ENCODE data around the gene P2RY2.

P2RY2 gene

DNA sequence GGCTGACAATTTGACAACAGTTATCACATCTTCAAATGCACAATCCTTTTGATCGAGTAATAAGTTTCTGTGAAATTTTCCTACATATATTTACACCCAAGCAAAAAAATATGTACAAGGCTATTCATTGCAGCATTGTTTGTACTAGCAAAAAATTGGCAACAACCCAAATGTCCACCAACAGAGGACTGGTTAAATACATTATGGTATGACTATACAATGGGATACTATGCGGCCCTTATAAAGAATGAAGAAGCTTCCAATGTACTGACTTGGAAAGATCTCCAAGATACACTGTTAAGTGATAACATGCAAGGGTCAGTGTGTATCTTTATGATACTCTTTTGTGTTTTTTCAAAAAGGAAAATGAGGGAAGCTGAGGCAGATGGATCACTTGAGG lies 8.2 kb upstream of the P2RY2 start:
- DNase-seq, result no peak

DNA sequence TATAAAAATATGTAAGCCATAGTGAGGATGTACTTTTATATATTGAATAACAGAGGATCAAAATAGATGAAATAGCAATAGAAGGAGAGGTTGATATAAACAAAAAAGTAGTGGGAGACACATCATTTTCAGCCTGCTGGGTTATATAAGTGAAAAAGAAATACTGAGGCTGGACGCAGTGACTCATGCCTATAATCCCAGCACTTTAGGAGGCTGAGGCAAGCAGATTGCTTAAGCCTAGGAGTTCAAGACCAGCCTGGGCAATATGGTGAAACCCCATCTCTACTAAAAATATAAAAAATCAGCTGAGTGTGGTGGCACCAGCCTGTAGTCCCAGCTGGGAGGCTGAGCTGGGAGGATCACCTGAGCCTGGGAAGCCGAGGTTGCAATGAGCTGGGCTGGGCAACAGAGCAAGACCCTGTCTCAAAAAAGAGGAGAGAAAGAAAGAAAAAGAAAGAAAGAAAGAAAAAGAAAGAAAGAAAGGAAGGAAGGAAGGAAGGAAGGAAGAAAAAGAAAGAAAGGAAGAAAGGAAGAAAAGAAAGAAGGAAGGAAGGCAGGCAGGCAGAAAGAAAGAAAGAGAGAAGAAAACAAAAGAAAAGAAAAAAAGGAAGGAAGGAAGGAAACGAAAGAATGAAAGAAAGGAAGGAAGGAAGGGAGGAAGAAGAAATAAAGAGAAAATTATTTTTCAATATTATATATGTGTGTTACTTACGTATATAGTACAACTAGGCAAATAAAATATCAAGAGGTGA lies 7.0 kb upstream of the P2RY2 start:
- DNase-seq, result no peak

DNA sequence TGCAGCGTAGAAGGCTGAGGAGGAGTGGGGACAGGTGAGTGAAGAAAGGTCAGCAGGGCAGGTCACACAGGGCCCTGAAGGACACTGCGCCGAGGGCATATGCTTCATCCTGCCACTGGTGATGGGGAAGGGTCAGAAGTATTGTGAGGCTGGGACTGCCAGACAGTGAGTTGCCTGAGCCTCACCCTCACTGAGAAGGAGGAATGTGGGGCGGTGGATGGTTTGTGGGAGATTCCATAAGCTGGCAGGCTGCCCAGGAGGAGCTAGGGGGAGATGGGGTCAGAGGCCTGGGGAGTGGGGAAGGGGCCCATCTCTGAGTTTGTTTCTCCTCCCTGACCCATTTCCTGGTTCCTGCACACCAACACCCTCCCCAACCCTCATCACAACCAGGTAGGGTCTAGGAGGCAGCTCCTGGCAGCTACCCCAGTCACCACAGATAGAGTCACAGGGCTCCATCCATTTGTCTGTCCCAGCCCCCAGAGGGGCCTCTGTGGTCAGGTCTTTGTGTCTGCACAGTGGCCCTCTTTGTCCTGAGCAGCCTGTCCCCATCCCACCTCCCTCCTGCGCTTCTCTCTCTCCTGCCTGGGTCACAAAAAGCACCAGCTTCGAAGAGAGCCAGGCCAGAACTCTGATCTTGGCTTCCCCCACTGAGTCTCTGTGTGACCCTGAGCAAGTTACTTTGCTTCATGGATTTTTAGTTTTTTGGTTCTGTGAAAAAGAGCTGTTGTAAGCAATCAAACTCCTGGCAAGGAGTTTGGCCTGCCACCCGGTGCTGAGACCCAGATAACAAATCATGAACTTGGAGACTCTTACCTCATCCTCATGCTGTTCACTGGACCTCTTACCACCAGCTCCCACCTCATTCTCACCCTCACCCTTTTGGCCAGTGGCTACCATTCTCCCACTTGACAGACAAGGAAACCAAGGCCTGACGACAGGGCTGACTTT lies 4.6 kb upstream of the P2RY2 start:
- no peak for DNase-seq

DNA sequence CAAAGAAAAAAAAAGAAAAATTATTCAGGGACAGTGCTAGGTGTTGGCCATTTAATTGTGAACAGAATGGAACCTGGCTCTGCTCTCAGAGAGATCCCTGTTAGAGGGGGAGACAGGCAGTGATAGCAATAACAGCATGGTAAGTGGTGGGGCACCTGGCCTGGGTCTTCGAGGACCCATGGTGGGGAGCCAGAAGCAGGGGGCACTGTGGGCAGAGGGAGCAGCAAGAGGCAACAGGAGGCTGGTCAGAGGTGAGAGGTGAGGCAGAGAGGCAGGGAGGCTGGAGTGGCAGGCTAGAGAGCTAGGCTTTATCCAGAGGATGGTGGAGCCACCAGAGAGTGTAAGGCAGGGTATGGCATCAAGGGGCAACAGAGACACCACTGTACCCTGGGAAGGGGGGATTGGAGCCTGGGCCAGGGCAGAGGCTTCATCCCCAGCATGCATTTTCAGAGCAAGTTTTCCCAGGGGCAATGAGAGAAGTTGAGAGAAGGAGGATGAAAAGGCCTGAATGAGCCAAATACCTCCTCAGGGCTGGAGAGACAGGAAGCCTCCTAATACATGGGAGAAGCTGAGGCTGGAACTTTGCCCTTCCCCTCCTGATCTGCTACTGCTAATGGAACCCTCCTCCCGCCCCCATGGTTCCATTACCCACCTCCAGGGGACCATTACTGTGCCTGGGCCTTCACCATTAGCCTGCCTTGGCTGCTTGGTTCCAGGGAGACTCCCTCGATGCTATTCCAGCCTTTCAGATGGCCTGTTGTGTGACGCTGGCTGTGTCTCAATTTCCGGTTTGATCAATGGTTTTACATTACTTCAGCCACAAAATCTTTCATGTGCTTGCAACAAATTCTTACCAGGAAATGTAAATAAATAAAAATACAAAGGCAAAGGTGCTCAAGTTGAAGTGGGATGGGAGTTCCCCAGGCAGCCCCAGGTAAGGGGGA lies 2.6 kb upstream of the P2RY2 start:
- DNase-seq, result no peak

DNA sequence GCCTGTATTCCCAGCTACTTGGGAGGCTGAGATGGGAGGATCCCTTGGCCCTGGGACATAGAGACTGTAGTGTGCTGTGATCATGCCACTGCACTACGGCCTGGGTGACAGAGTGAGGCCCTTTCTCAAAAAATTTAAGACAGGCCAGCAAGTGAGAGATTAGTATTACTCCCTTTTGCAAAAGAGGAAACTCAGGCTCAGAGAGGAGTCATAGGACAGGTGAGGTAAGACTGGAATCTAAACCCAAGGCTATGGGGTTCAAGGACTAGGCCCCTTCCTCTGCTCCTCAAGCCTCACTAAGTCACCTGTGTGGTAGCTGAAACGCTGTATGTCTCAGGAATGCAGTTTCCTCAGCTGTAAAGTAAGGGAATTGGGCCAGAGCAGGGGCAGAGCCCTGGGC lies 1.6 kb upstream of the P2RY2 start:
- no peak for DNase-seq

DNA sequence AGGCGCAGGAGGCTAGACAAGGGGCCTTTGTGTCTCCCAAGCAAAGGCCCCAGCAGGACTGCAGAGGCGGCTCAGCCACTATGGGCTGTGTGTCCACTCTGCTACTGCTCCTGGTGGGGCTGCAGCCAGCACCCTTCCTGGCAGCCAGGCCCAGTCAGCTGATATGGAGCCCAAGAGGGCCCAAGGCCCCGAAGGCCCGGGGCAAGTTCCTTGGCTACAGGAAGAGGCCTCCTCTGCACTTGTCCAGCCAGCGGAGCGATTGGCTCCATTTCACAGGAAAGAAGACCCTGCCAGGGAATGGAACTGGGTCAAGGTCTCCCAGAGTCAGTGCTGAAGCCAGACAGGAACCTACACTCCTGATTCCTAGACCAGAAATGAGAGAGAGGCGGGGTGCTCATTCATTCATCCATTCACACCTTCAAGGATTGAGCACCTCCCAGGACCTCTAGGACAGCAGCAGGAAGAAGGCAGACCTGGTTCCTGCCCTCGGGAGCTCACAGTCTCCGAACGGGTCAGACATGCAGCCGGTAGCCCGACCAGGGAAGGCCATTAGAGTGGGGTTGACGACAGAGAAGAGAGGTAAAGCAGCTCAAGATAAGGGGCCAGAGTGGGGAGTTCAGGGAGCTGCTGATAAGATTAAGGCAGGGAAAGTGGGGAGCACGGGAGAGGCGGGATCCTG lies 811 bp upstream of the P2RY2 start:
- DNase-seq, result no peak

DNA sequence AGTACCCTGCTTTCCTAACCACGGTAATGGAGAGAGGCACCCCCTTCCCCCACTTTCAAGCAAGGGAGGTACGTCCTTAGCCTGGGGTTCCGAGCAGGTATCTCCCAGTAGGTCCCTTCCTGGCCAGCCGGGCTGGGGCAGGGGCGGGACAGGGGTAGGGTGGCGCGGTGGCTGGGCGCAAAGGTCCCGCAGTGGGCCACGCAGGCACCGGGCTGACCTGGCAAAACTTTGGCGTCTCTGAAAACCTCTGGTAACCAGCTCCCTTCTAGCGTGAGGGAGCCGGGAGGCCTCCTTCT lies 323 bp upstream of the P2RY2 start:
- DNase-seq, result no peak

DNA sequence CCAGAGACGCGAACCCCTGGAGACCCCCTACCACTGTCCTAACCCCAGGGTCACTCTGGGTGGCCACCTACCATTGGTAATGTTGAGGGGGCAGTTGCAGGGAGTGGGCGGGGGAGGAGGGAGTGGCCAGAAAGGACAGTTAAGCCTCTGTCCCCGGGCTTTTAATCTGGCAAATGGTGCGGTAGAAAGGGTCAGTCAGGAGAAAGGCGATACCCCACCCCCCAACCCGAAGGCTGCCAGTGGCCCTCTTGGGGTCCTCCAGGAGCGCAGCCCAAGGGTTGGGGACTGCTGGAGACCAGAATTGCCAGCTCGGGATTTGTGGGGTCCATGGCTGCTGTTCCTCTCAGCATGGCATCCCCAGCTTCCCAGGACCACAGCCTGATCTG lies 742 bp downstream of the P2RY2 start:
- DNase-seq, result no peak

DNA sequence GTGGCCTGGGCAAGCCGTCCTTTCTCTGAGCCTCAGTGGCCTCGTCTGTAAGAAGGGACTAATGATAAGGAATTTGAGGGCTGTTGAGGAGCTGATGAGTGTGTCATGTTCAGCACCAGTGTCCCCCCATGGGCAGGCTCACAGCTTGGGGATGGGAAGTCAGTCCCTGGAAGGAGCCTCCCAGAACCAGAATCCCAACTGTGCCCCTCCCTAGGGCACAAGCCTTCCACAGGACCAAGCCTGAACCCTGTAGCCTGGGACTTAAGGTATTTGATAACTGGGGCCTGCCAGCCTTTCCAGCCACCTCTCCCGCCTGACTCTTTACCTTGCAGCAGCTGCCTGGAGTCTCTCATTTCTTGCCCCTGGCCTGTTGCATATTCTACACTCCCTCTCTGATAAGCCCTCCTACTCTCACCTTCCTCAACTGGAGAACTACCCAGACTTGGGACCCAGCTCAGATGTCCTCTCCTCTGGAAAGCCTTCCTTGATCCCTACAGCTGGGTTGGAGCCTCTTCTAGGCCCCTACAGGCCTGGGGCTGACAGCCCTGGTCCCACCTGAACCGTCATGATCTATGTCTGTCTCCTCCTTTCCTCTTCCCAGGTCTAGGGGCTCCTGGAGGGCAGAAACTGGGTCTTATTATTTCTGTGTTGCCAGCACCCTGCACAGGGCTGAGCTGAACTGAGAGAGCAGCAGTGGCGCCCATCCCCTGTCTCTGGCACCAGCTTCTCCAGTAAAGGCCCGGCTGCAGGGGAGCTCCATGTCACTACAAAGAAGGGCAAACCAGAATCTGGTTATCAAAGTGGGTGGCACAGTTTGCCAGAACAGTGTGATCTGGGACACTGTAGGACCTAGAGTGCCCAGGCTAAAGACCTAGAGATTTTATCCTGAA lies 1.6 kb downstream of the P2RY2 start:
- no peak for DNase-seq

DNA sequence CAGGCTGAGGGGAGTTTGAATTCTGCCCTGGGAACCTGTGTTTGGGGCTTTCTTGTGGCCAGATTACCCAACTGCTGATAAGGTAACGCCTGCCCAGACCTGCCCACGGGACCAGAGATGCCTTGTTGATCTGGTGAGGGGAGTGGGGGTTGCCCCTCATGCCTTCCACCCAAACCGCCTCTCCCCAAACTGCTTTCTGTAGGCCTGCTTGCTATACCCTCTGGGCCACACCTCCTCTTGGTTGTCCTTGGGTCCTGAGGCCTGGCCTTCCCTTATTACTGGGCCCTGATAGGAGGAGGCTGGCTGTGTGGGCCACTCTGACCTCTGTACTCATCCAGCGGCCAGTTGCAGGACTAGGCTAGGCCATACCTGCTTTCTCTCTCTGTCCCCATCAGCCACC lies 3.4 kb downstream of the P2RY2 start:
- no peak for DNase-seq

DNA sequence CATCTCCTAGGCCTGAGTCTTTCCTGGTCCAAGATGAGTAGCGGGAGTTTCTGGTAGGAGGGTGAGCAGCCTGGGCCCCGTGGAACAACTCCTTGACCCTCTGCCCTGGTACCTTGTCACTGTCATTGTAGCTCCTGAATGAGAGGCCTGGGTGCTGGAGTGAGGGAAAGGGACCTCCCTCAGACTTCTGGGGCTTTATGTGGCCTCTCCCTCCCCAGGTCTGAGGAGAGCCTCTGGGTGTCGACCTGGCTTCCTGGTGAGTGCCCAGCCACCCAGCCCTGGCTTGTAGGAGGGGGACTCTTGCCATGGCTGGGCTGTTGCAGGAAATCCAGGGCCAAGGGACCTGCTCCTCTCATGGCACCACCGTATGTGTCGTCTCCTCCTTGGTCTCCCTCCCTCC lies 3.9 kb downstream of the P2RY2 start:
- no peak for DNase-seq

DNA sequence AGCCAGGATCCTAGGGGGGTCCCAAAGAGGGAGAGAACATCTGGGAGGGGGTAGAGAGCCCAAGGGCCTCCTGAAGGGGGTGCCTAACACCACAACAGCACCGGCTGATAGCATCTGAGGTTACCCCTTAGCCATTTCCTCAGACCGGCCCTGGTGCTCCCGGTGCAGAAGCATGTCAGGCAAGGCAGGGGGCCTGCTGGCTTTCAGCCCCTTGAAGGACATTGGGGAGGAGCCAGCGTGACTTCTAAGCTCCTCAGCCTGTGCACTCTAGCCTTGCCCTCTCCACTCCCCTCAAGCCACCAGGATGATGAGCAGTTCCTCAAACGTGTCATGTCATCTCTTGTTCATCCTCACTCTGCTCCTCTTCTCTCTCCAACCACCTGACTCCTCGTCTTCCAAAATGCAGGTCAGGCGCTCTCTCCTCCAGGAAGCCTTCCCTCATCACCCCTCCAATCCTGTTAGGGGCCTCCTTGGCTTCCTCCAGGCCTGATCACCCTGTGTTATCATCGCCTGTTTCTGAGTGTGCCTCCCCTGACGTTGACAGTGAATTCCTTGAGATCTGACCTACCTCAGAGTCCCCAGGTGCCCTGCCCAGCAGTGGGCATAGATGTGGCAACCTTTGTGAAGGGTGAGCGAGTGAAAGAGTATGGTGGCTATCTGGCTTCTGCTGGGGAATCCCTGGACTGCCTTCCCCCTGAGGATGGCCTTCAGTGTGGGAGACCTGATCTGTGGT lies 6.1 kb downstream of the P2RY2 start:
- DNase-seq, result no peak

DNA sequence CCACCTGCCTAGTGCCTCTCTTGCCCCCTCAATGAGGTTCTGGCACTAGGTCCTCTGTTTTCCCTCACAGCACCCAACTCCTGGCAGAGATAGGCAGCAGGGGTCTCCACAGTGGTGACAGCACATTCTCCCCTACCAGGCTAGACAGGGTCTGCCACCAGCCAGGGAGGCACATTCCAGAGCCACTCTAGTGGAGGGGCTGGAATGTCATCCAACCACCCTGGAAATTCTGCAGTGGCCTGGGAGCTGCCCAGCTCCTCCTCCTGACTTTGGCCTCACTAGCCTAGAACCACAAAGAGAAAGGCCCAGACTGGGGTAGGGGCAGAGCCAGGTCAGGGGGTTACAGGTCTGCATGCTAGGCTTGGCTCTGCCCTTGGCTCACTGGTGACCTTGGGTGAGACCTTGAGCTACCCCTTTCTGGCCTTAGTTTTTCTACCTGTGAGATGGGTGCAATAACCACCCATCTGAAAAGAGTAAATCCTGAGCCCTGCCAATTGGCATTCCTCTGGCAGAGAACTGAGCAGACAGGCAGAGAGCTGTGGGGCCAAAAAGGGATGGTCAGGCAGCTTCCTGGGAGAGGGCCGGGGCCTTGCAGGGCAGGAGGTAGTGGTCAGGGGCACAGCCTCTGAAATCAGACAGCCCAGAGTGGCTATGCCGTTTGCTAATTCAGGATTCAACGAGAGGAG lies 7.1 kb downstream of the P2RY2 start:
- DNase-seq, result no peak

DNA sequence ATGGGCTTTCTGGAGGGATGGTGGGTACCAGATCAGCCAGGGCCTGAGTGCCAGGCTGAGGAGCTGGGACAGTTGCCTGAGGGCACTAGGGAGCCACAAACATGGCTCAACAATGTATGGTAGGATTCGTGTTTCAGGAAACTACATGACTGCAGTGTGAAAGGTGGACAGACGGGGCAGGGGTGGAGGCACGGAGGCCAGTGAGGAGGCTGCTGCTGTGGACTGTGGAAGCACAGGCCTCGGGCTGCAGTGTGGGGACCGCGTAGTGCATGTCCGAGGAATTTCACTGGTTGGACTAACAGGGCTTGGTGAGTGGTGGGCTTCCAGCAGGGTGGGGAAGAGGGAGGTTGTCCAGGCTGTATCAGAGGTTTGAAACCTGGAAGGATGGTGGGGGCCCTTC lies 7.8 kb downstream of the P2RY2 start:
- no peak for DNase-seq

DNA sequence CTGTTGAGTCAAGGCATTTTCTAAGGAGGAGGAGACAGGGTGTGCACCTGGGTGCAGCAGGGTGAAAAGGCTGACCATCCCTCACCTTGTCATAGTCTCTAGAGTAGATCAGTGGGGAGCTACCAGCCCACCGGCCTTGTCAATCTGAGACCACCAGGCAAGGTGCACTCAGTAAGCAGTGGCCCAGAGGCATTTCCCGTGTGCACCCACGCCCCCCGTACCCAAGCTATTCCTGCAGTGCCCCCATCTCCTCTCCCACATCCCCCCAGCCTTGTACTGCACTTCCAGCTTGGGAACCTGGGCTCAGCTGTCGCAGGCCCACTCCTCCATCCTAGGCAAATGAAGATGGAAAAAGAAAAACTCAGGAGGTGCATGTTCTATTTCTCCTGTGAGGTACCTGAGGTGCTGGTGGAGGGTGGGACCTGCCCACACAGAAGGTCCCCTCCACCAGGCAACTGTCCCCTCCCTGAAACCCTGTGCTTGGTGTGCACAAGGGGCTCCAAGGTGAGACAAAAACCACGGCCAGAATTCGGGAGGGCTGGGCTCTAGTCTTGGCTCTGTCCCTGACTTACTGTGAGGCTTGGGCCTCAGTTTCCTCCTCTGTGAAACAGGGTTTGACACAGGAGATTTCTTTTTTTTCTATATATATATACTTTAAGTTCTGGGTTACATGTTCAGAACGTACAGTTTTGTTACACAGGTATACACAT lies 8.4 kb downstream of the P2RY2 start:
- no peak for DNase-seq

DNA sequence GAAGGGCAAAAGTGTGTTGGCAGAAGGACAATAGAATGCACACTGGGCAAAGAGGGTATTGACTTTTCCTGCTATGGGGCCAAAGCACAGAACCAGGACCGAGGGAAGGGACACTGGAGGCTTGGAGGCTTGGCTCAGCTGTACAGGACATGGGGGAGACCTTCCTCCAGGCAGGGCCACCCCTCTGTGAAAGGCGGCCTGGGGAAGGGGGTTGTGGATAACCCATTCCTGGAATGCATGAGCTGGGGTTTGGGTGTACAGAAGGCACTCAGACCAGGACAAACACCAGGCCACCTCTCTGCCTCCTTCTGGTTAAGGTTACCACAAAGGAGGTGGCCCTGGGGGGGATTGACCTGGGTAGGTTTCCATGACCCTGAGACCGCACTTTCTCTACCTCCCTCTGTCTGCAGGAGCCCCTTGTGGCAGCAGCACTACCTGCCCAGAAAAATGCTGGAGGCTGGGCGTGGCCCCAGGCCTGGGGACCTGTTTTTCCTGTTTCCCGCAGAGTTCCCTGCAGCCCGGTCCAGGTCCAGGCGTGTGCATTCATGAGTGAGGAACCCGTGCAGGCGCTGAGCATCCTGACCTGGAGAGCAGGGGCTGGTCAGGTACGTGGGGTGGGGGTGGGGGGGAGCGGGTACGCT lies 9.6 kb downstream of the P2RY2 start:
- DNase-seq, result no peak

DNA sequence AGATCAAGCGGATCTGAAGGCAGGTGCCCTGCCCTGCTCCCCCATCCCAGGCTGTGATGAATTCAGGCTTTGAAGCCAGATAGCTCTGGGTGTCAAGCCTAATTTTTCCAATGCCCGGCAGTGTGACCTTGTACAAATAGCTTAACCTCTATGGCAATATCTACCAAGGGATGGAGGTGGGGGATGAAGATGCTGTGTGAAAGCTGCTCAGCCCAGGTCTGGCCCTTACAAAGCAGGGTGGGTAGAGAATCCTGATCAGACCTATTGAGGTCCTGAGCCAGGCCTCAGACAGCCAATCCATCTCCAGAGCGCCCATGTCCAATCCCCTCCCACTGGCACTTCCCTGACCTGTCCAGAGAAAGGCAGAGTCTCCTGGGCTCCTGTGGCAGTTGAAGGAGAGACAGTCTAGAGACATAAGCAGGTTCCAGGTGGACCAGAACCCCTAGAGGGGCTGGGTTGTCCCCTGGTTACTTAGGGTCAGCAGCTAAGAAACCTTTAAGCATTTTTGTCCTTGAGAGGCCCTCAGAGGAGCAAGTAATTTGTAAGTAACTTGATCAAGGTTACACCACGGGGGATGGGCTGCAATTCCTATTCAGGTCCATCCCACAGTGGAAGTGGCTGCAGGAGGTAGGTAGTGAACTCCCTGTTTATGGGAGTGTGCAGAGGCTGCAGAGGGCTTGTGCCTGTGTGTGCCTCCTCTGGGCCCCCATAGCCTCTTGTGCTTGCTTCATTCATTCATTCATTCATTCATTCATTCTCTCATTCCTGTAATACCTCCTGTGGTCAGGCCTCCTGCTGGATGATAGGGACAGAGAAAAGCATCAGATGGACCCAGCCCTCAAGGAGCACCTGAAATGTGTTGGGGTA lies 10.4 kb downstream of the P2RY2 start:
- DNase-seq, result no peak

DNA sequence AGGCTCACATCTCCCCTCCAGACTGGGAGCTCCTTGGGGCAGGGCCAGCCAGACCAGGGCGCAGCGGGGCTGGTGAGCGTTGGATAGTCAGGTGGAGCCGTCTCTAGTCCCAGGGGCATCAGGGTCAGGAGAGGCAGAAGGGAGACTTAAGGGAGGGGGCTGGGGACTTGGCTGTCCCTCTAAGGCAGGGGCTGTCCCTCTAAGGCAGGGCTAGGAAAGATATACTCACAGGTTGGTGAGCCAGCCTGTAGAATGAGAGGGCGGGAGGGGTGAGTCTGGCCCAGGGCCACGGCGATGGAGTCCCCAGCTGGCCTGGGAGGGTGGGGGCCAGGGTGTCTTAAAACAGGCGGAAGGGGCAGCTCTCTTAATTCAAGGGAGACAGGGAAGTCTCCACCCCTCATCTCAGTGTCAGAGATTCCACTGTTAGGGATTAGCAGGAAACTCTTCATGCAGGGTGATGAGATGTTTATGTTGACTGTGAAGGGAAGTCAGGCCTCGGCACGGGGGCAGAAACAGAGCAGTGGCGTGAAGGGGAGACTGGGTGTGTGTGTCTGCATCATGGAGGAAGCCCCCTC lies 11.3 kb downstream of the P2RY2 start:
- no peak for DNase-seq
